Measurements from ENCODE around the gene WDR59.

The WDR59 gene

GRCh38 chr16:75002474-75002873, 17.6 kb upstream of the WDR59 start:
- peaks cover 81% of the 10 kb centered on the region for H4K20me1 ChIP-seq (ENCODE audit: insufficient read depth, low read length, poor library complexity, severe bottlenecking)
- TF ChIP-seq EZH2phosphoT487 (IDR thresholded peaks at IDR 0.05; ENCODE audit: borderline replicate concordance) (no peak), CTCF (conservative IDR thresholded peaks at IDR 0.05; ENCODE audit: low read length) (no peak)
- peak overlapping the region; percentile 99 for H3K9ac ChIP-seq (ENCODE audit: low read depth, low read length, poor library complexity, severe bottlenecking)

DNA sequence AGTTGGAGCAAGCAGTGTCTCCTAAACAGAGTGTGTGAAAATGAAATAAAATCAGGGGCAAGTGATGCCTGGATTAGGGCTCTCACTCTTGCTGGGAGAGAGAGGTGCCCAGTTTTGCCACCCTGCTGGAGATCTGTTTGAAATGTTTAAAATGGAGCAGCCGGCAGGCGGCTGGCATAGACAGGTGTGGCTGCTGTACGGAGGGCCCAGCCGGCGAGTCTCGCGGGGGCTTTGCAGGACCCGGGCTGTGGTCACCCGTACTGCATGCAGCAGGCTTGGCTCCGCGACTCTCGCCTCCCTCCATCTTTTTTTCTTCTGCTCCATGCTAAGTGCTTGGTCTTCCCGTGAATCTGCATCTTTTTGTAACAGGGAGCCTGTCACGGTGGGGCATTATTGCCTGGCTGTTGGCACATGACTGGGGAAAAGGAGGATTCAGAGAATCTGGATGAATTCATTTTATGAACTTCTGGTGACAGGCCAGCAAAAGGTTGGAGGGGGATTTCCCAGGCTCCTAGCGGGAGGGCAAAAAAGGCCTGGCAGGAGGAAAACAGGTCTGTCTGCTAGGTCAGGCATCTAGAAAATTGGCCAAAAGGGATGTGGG, 15.7 kb upstream of the WDR59 start:
- Histone ChIP-seq H3K79me2 (ENCODE audit: insufficient read depth, low read length) (peaks cover 65% of the 10 kb centered on the region), H3F3A (ENCODE audit: low read depth) (no peaks in the 10 kb centered on the region), H3K4me3 (ENCODE audit: low read length, poor library complexity, severe bottlenecking) (peak overlapping the region; percentile 100), H3K4me1 (ENCODE audit: insufficient read depth, low read length, poor library complexity, severe bottlenecking) (peaks cover 34% of the 10 kb centered on the region), H3K36me3 (ENCODE audit: insufficient read depth, low read length) (peaks cover 14% of the 10 kb centered on the region; the same call in 1 of the 2 replicates), H3K27me3 (ENCODE audit: insufficient read depth, low read length, poor library complexity, severe bottlenecking) (peaks cover 23% of the 10 kb centered on the region), H3K4me2 (ENCODE audit: low read depth, low read length, poor library complexity, severe bottlenecking) (peak overlapping the region; percentile 86), H4K20me1 (ENCODE audit: insufficient read depth, low read length, poor library complexity, severe bottlenecking) (peaks cover 62% of the 10 kb centered on the region), H2AFZ (ENCODE audit: low read length) (no peak overlapping the region), H3K9me2 (replicated peaks; ENCODE audit: low read depth, low read length) (no peaks in the 10 kb centered on the region), H3K9me3 (ENCODE audit: insufficient read depth, low read depth, low read length) (no peaks in the 10 kb centered on the region), H3K9ac (ENCODE audit: low read depth, low read length, poor library complexity, severe bottlenecking) (peak overlapping the region; percentile 99)
- TF ChIP-seq CTCF (conservative IDR thresholded peaks at IDR 0.05; ENCODE audit: low read length), result 0 out of 2 replicates have a peak, but pooled peaks have one; percentile 14
- TF ChIP-seq EZH2phosphoT487 (IDR thresholded peaks at IDR 0.05; ENCODE audit: borderline replicate concordance), result no peak

More at GRCh38 chr16:75002474-75002873, 17.6 kb upstream of the WDR59 start:
- Histone ChIP-seq H3K4me1 (ENCODE audit: insufficient read depth, low read length, poor library complexity, severe bottlenecking) (peaks cover 51% of the 10 kb centered on the region), H3F3A (ENCODE audit: low read depth) (no peaks in the 10 kb centered on the region), H3K9me3 (ENCODE audit: insufficient read depth, low read depth, low read length) (no peaks in the 10 kb centered on the region), H3K79me2 (ENCODE audit: insufficient read depth, low read length) (peaks cover 84% of the 10 kb centered on the region), H3K27me3 (ENCODE audit: insufficient read depth, low read length, poor library complexity, severe bottlenecking) (peaks cover 23% of the 10 kb centered on the region), H2AFZ (ENCODE audit: low read length) (no peak overlapping the region), H3K36me3 (ENCODE audit: insufficient read depth, low read length) (peaks cover 18% of the 10 kb centered on the region; the same call in 1 of the 2 replicates), H3K4me2 (ENCODE audit: low read depth, low read length, poor library complexity, severe bottlenecking) (peak overlapping the region; percentile 86), H3K9me2 (replicated peaks; ENCODE audit: low read depth, low read length) (no peaks in the 10 kb centered on the region), H3K4me3 (ENCODE audit: low read length, poor library complexity, severe bottlenecking) (peak overlapping the region; percentile 100)

DNA sequence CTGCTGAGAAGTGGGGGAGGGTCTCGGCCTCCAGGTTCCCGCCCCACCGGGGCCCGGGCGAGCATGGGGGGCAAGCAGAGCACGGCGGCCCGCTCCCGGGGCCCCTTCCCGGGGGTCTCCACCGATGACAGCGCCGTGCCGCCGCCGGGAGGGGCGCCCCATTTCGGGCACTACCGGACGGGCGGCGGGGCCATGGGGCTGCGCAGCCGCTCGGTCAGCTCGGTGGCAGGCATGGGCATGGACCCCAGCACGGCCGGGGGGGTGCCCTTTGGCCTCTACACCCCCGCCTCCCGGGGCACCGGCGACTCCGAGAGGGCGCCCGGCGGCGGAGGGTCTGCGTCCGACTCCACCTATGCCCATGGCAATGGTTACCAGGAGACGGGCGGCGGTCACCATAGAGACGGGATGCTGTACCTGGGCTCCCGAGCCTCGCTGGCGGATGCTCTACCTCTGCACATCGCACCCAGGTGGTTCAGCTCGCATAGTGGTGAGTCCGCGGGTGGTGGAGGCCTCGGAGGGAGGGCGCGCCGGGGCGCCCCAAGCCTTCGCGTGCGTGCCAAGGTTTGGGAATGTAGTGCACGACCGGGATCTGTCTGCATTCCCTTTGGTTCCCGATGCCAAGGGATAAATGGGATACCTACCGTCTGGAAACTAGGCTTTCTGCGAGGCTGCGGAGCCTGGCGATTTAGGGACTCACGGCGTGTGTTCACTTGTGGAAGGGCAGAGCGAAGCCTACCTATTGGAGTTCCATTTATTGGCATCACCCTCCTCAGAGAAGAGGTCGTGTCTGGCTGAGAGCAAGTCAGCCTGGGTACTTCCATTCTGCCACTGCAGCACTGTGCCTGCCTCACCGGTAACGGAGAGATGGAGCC, 14.9 kb upstream of the WDR59 start:
- Histone ChIP-seq H3K9me2 (replicated peaks; ENCODE audit: low read depth, low read length) (no peaks in the 10 kb centered on the region), H3K4me3 (ENCODE audit: low read length, poor library complexity, severe bottlenecking) (peak overlapping the region; percentile 100), H3K4me1 (ENCODE audit: insufficient read depth, low read length, poor library complexity, severe bottlenecking) (peaks cover 26% of the 10 kb centered on the region), H3F3A (ENCODE audit: low read depth) (no peaks in the 10 kb centered on the region), H3K9ac (ENCODE audit: low read depth, low read length, poor library complexity, severe bottlenecking) (peak overlapping the region; percentile 99), H3K9me3 (ENCODE audit: insufficient read depth, low read depth, low read length) (no peaks in the 10 kb centered on the region), H3K79me2 (ENCODE audit: insufficient read depth, low read length) (peaks cover 58% of the 10 kb centered on the region), H3K27me3 (ENCODE audit: insufficient read depth, low read length, poor library complexity, severe bottlenecking) (peaks cover 23% of the 10 kb centered on the region), H3K4me2 (ENCODE audit: low read depth, low read length, poor library complexity, severe bottlenecking) (peak overlapping the region; percentile 86), H4K20me1 (ENCODE audit: insufficient read depth, low read length, poor library complexity, severe bottlenecking) (peaks cover 55% of the 10 kb centered on the region), H3K36me3 (ENCODE audit: insufficient read depth, low read length) (peaks cover 14% of the 10 kb centered on the region; the same call in 1 of the 2 replicates), H2AFZ (ENCODE audit: low read length) (no peak overlapping the region)
- TF ChIP-seq EZH2phosphoT487 (IDR thresholded peaks at IDR 0.05; ENCODE audit: borderline replicate concordance) (no peak), CTCF (conservative IDR thresholded peaks at IDR 0.05; ENCODE audit: low read length) (no peak)

Data from Loucy (cell line).